HL-60 (cell line): ENCODE data around the gene SYT13.

Experiments used
- DNase-seq, 2 experiments: peaks; one replicate each; pipeline ENCODE4 v3.0.0-alpha.2; 2010 to 2020; ENCODE audit warnings: low read depth in 1 of 2, low spot score in 1 of 2
- H3K27ac ChIP-seq: fragments of 250-450 bp; sonication (Bioruptor Pico); replicated peaks from 2 replicates; pipeline ENCODE4 v1.5.1; 2020; ENCODE audit warnings: mild to moderate bottlenecking, moderate library complexity
- H3K27me3 ChIP-seq: fragments of 250-450 bp; sonication (Bioruptor Pico); 2 replicates; pipeline ENCODE4 v1.5.1; 2021; ENCODE audit warnings: mild to moderate bottlenecking, moderate library complexity; ENCODE audit not compliant: insufficient read depth, poor library complexity, severe bottlenecking
- H3K4me3 ChIP-seq: replicated peaks from 2 replicates; pipeline ENCODE4 v1.5.1; 2011; ENCODE audit warnings: mild to moderate bottlenecking, control low read depth, low read length; ENCODE audit not compliant: insufficient read depth
- GABPA ChIP-seq: IDR thresholded peaks from 2 replicates; pipeline ENCODE4 v1.6.1; 2012; ENCODE audit warnings: low read depth
- POLR2AphosphoS5 ChIP-seq: IDR thresholded peaks from 2 replicates; pipeline ENCODE4 v1.6.1; 2012; ENCODE audit warnings: low read depth
- REST ChIP-seq: IDR thresholded peaks from 2 replicates; pipeline ENCODE4 v1.6.1; 2012; ENCODE audit warnings: low read depth; ENCODE audit not compliant: insufficient replicate concordance
- SPI1 ChIP-seq: IDR thresholded peaks from 2 replicates; pipeline ENCODE4 v1.6.1; 2012; ENCODE audit warnings: low read depth, mild to moderate bottlenecking, borderline replicate concordance
- TF ChIP-seq, protein P1 (sequence below): IDR thresholded peaks from one replicate; pipeline ENCODE4 v1.5.1; 2011; ENCODE audit warnings: low read length, control low read depth, inconsistent platforms; ENCODE audit not compliant: insufficient read depth

Gene SYT13

GRCh38 chr11:45270946-45271716 lies 15.0 kb downstream of the SYT13 start:
- Histone ChIP-seq H3K27ac (no peak overlapping the region), H3K27me3 (peaks cover 11% of the 10 kb centered on the region), H3K4me3 (no peak overlapping the region)
- TF ChIP-seq POLR2AphosphoS5 (no peak), SPI1 (no peak)
- DNase-seq: no peak

DNA sequence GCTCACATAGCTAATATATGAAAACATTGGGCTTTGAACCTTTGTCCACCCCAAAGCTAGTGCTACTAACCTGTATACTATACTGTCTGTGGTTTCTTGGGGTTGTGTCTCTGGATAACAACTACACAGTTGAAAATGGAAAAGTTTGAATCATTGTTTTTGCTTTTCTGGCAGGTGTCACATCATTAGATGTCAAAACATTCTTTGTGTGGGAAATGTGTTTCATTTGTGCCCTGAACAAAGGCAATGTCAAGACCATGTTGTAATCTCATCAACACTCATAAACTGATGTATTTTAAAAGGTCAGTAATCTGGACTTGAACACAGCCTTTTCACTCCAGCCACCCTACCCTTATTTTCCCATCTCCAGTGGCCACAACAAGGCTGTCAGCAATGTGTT lies 16.5 kb downstream of the SYT13 start:
- no peak overlapping the region for H3K27ac ChIP-seq
- peaks cover 11% of the 10 kb centered on the region for H3K27me3 ChIP-seq
- no peak for TF ChIP-seq GABPA
- TF ChIP-seq, protein P1, sequence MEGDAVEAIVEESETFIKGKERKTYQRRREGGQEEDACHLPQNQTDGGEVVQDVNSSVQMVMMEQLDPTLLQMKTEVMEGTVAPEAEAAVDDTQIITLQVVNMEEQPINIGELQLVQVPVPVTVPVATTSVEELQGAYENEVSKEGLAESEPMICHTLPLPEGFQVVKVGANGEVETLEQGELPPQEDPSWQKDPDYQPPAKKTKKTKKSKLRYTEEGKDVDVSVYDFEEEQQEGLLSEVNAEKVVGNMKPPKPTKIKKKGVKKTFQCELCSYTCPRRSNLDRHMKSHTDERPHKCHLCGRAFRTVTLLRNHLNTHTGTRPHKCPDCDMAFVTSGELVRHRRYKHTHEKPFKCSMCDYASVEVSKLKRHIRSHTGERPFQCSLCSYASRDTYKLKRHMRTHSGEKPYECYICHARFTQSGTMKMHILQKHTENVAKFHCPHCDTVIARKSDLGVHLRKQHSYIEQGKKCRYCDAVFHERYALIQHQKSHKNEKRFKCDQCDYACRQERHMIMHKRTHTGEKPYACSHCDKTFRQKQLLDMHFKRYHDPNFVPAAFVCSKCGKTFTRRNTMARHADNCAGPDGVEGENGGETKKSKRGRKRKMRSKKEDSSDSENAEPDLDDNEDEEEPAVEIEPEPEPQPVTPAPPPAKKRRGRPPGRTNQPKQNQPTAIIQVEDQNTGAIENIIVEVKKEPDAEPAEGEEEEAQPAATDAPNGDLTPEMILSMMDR: no peak
- TF ChIP-seq POLR2AphosphoS5: no peak
- no peak for TF ChIP-seq SPI1
- H3K4me3 ChIP-seq: no peak overlapping the region
- no peak for DNase-seq

DNA sequence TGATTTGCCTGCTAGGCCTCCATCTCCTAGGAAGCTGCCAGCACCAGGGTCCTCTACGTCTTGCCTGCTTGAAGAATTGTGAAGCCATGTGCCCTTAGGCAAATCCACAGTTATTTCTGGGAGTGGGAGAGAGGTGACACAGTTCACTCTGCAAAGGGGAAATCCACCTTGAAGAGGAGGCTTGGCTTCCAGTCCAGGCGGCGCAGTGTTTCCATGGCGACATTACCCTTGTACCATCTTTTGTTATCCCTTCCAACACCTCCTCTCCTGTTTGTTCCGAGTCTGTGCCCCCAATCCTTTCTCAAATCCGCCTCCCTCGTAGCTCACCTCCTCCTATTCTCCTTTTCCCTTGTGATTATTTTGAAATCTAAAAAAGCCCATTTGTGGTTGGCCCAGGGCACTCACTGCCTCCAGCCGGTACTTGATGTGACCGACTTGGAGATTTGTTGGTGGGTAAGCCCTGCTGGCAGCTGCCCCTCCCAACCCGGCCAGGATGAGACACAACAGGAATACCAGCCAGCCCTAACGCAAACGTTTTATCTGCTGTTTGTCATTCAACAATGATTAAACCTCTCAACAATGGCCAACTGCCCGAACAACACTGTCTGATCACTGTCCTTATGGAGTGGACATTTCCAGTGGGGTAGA lies 18.4 kb downstream of the SYT13 start:
- TF ChIP-seq, protein P1: no peak
- no peak for TF ChIP-seq GABPA
- no peak for TF ChIP-seq SPI1
- TF ChIP-seq POLR2AphosphoS5: no peak
- TF ChIP-seq REST: no peak
- Histone ChIP-seq H3K27me3 (peaks cover 11% of the 10 kb centered on the region), H3K27ac (no peak overlapping the region), H3K4me3 (no peak overlapping the region)
- DNase-seq: no peak

DNA sequence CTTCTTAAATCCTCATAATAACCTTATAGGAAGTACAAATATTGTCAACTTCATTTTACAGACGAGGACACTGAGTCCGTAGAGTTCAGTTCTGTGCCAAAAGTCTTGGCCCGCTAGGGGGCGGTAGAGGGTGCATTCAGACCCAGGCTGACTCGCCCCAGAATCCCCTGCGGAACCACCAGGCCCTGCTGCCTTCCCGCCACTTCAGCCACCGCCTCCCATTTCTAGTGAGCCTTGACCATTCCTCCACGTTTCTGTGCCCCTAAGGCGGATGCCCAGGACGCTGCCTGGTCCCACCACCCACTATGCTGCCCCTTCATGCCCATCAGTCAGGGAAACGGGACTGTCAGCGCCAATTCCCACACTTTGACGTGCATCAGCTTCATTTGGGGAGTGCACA lies 19.1 kb downstream of the SYT13 start:
- Histone ChIP-seq H3K27me3 (peaks cover 11% of the 10 kb centered on the region), H3K4me3 (no peak overlapping the region), H3K27ac (no peak overlapping the region)
- TF ChIP-seq, protein P1: no peak
- TF ChIP-seq SPI1 (no peak), GABPA (no peak), REST (no peak), POLR2AphosphoS5 (no peak)
- no peak for DNase-seq
